ENCODE data around the gene CABYR.

Gene CABYR

GRCh38 chr18:24094561-24094960 lies 44.3 kb upstream of the CABYR start:
- TF ChIP-seq CTCF (IDR thresholded peaks at IDR 0.05) = no peak
- H2AFZ ChIP-seq = no peak overlapping the region
- no peaks in the 10 kb centered on the region for H3K79me2 ChIP-seq
- H3K27ac ChIP-seq = no peak overlapping the region
- no peak overlapping the region for H3K9ac ChIP-seq
- H3K9me3 ChIP-seq (ENCODE audit: control insufficient read depth, low read length) = peaks cover 3% of the 10 kb centered on the region
- no peaks in the 10 kb centered on the region for H3K27me3 ChIP-seq (ENCODE audit: control insufficient read depth, insufficient read depth, low read length)
- H3K4me1 ChIP-seq = no peaks in the 10 kb centered on the region
- no peaks in the 10 kb centered on the region for H3K36me3 ChIP-seq (ENCODE audit: control insufficient read depth, insufficient read depth, low read length)
- no peak overlapping the region for H3K4me3 ChIP-seq (ENCODE audit: low read depth, low read length)
- no peak overlapping the region for H3K4me2 ChIP-seq (ENCODE audit: low read length)

GRCh38 chr18:24095976-24096375 lies 42.9 kb upstream of the CABYR start:
- Histone ChIP-seq H3K9ac (no peak overlapping the region), H2AFZ (no peak overlapping the region), H3K27me3 (ENCODE audit: control insufficient read depth, insufficient read depth, low read length) (no peaks in the 10 kb centered on the region), H3K4me2 (ENCODE audit: low read length) (no peak overlapping the region), H3K9me3 (ENCODE audit: control insufficient read depth, low read length) (peaks cover 3% of the 10 kb centered on the region), H3K27ac (no peak overlapping the region), H3K4me3 (ENCODE audit: low read depth, low read length) (no peak overlapping the region), H3K79me2 (no peaks in the 10 kb centered on the region), H3K36me3 (ENCODE audit: control insufficient read depth, insufficient read depth, low read length) (no peaks in the 10 kb centered on the region), H3K4me1 (no peaks in the 10 kb centered on the region)
- no peak for TF ChIP-seq CTCF (IDR thresholded peaks at IDR 0.05)

- Histone ChIP-seq H3K27ac (no peak overlapping the region), H3K79me2 (no peaks in the 10 kb centered on the region), H3K36me3 (ENCODE audit: control insufficient read depth, insufficient read depth, low read length) (no peaks in the 10 kb centered on the region), H3K4me2 (ENCODE audit: low read length) (no peak overlapping the region), H3K4me3 (ENCODE audit: low read depth, low read length) (no peak overlapping the region), H2AFZ (no peak overlapping the region), H3K4me1 (no peaks in the 10 kb centered on the region), H3K27me3 (ENCODE audit: control insufficient read depth, insufficient read depth, low read length) (no peaks in the 10 kb centered on the region), H3K9me3 (ENCODE audit: control insufficient read depth, low read length) (no peaks in the 10 kb centered on the region), H3K9ac (no peak overlapping the region)
- no peak for TF ChIP-seq CTCF (IDR thresholded peaks at IDR 0.05)
Observed at GRCh38 chr18:24103320-24104021, 35.4 kb upstream of the CABYR start.

- no peak overlapping the region for H3K27ac ChIP-seq
- no peak overlapping the region for H3K4me2 ChIP-seq (ENCODE audit: low read length)
- H3K36me3 ChIP-seq (ENCODE audit: control insufficient read depth, insufficient read depth, low read length) = no peaks in the 10 kb centered on the region
- TF ChIP-seq CTCF (IDR thresholded peaks at IDR 0.05) = no peak
- H3K4me3 ChIP-seq (ENCODE audit: low read depth, low read length) = no peak overlapping the region
- H3K9ac ChIP-seq = no peak overlapping the region
- no peaks in the 10 kb centered on the region for H3K9me3 ChIP-seq (ENCODE audit: control insufficient read depth, low read length)
- no peak overlapping the region for H2AFZ ChIP-seq
- no peaks in the 10 kb centered on the region for H3K27me3 ChIP-seq (ENCODE audit: control insufficient read depth, insufficient read depth, low read length)
- H3K4me1 ChIP-seq = no peaks in the 10 kb centered on the region
- H3K79me2 ChIP-seq = no peaks in the 10 kb centered on the region
Observed at GRCh38 chr18:24104486-24104885, 34.4 kb upstream of the CABYR start.

- H3K79me2 ChIP-seq = no peaks in the 10 kb centered on the region
- H3K9me3 ChIP-seq (ENCODE audit: control insufficient read depth, low read length) = no peaks in the 10 kb centered on the region
- no peaks in the 10 kb centered on the region for H3K4me1 ChIP-seq
- no peaks in the 10 kb centered on the region for H3K36me3 ChIP-seq (ENCODE audit: control insufficient read depth, insufficient read depth, low read length)
- no peaks in the 10 kb centered on the region for H3K27me3 ChIP-seq (ENCODE audit: control insufficient read depth, insufficient read depth, low read length)
- no peak overlapping the region for H3K4me2 ChIP-seq (ENCODE audit: low read length)
- no peak overlapping the region for H2AFZ ChIP-seq
- H3K9ac ChIP-seq = no peak overlapping the region
- no peak for TF ChIP-seq CTCF (IDR thresholded peaks at IDR 0.05)
- no peak overlapping the region for H3K4me3 ChIP-seq (ENCODE audit: low read depth, low read length)
- no peak overlapping the region for H3K27ac ChIP-seq
Observed at GRCh38 chr18:24108641-24109040, 30.2 kb upstream of the CABYR start.

Data from parathyroid adenoma (tissue), 2 donors.